PFSK-1 (cell line): ENCODE results near the gene MRPL54.

Source experiments
- REST ChIP-seq, 2 experiments: IDR thresholded peaks; 2 replicates each; pipeline versions ENCODE4 v1.6.1 to v1.8.0; 2011 to 2012; ENCODE audit warnings: low read depth in 2 of 2, low read length in 2 of 2, control low read depth in 1 of 2, inconsistent platforms in 1 of 2, mild to moderate bottlenecking in 1 of 2, moderate library complexity in 1 of 2; ENCODE audit not compliant: insufficient read depth in 1 of 2
- SIN3A ChIP-seq: IDR thresholded peaks from 2 replicates; pipeline ENCODE4 v1.6.1; 2012; ENCODE audit warnings: mild to moderate bottlenecking, low read length, moderate library complexity, borderline replicate concordance; ENCODE audit not compliant: insufficient read depth
- TAF1 ChIP-seq: IDR thresholded peaks from 2 replicates; pipeline ENCODE4 v1.6.1; 2012; ENCODE audit warnings: low read length, control low read depth, borderline replicate concordance; ENCODE audit not compliant: insufficient read depth

GRCh38 chr19:3796358-3796757, 33.9 kb downstream of the MRPL54 start:
- TF ChIP-seq REST (IDR thresholded peaks at IDR 0.05; ENCODE audit: insufficient read depth in 1 of 2, low read depth in 2 of 2, low read length in 2 of 2) (no peak), TAF1 (no peak), SIN3A (no peak)
